Measurements from ENCODE around the gene INPP5B. TPM values are rescaled to one million over a fixed set of nuclear protein-coding genes. Genes with fewer than 3 reads are reported as not detected.

Gene INPP5B
- total RNA-seq, 1 experiment from 2014 or later: 18.8 TPM

DNA sequence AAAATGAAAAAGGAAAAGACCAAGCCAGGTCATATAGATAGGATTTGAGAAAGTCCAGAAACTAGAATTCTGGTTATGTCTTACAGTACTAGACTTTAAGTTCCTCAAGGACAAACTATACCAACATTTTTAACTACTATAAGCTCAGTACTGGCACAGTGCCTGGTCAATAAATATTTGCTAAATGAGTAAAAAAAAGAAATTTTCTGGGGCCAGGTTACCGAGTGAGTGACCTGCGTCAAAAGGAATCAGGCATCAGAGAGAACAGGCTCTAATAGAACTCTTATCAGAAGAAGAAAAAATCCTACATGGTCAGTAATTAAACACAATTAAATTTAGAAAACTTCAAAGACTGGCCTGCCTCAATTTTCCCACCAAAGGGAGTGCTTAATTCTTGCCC lies 115.0 kb downstream of the INPP5B start:
- H3K27me3 Mint-ChIP-seq (ENCODE audit: insufficient read depth, unreplicated experiment): no peaks in the 10 kb centered on the region
- no peak for DNase-seq
- no peaks in the 10 kb centered on the region for H3K4me1 Mint-ChIP-seq (ENCODE audit: low read depth, unreplicated experiment)
- H3K9me3 Mint-ChIP-seq (ENCODE audit: unreplicated experiment): no peaks in the 10 kb centered on the region
- no peaks in the 10 kb centered on the region for H3K9me3 ChIP-seq
- H3K4me3 ChIP-seq (ENCODE audit: low read depth, low read length): no peak overlapping the region
- peaks cover 23% of the 10 kb centered on the region for H3K36me3 Mint-ChIP-seq (ENCODE audit: insufficient read depth, unreplicated experiment)
- intact Hi-C loops (cut with micrococcal nuclease; ENCODE audit: unreplicated experiment): no loop called here
- no peak overlapping the region for H3K27ac Mint-ChIP-seq (ENCODE audit: unreplicated experiment)
- H3K4me3 Mint-ChIP-seq (ENCODE audit: unreplicated experiment): no peak overlapping the region
- no peaks in the 10 kb centered on the region for H3K27me3 ChIP-seq (replicated peaks; ENCODE audit: control insufficient read depth, insufficient read depth, low read length)
- no peaks in the 10 kb centered on the region for H3K36me3 ChIP-seq (ENCODE audit: control insufficient read depth, insufficient read depth, low read length)
- ChIA-PET POLR2A (no interaction called here), CTCF (no interaction called here)
- no TSS peak for BruUV-seq (replicated peaks)
- no peaks in the 10 kb centered on the region for H3K4me1 ChIP-seq
- TF ChIP-seq, protein P1, sequence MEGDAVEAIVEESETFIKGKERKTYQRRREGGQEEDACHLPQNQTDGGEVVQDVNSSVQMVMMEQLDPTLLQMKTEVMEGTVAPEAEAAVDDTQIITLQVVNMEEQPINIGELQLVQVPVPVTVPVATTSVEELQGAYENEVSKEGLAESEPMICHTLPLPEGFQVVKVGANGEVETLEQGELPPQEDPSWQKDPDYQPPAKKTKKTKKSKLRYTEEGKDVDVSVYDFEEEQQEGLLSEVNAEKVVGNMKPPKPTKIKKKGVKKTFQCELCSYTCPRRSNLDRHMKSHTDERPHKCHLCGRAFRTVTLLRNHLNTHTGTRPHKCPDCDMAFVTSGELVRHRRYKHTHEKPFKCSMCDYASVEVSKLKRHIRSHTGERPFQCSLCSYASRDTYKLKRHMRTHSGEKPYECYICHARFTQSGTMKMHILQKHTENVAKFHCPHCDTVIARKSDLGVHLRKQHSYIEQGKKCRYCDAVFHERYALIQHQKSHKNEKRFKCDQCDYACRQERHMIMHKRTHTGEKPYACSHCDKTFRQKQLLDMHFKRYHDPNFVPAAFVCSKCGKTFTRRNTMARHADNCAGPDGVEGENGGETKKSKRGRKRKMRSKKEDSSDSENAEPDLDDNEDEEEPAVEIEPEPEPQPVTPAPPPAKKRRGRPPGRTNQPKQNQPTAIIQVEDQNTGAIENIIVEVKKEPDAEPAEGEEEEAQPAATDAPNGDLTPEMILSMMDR (IDR thresholded peaks at IDR 0.05; ENCODE audit: insufficient read depth in 1 of 2, low read depth in 1 of 2, low read length in 1 of 2, severe bottlenecking in 1 of 2, unreplicated experiment in 1 of 2): no peak

DNA sequence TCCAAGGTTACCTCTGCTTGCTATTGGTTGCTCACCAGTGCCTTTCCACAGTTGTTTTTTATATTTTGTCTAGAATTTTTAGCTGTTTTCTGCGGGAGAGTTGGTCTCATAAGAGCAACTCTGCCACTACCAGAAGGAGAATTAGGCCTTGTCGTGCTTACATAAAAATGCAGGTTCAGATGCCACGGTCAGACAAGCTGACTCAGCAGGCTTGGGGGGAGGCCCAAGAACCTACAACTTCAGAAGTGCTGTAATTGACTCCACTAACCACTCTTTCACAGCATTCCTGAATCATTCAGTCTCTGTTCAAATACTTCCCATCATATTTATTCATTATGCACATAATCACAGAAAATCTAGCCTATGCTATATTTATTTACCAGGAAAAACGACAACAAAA lies 115.7 kb downstream of the INPP5B start:
- TF ChIP-seq, protein P1 (IDR thresholded peaks at IDR 0.05; ENCODE audit: insufficient read depth in 1 of 2, low read depth in 1 of 2, low read length in 1 of 2, severe bottlenecking in 1 of 2, unreplicated experiment in 1 of 2): no peak
- H3K4me1 ChIP-seq: no peaks in the 10 kb centered on the region
- POLR2A ChIA-PET: no interaction called here
- Mint-ChIP-seq H3K4me1 (ENCODE audit: low read depth, unreplicated experiment) (no peaks in the 10 kb centered on the region), H3K27ac (ENCODE audit: unreplicated experiment) (no peak overlapping the region), H3K27me3 (ENCODE audit: insufficient read depth, unreplicated experiment) (no peaks in the 10 kb centered on the region), H3K4me3 (ENCODE audit: unreplicated experiment) (no peak overlapping the region), H3K36me3 (ENCODE audit: insufficient read depth, unreplicated experiment) (peaks cover 19% of the 10 kb centered on the region), H3K9me3 (ENCODE audit: unreplicated experiment) (no peaks in the 10 kb centered on the region)
- DNase-seq: no peak
- no peak overlapping the region for H3K4me3 ChIP-seq (ENCODE audit: low read depth, low read length)
- H3K9me3 ChIP-seq: no peaks in the 10 kb centered on the region
- CTCF ChIA-PET: interaction anchor here (0.7 kb wide), 1 partner anchor 36 kb away, joined by 5 read pairs; no protein-coding TSS in a partner anchor
- H3K36me3 ChIP-seq (ENCODE audit: control insufficient read depth, insufficient read depth, low read length): no peaks in the 10 kb centered on the region
- intact Hi-C loops (cut with micrococcal nuclease; ENCODE audit: unreplicated experiment): no loop called here
- H3K27me3 ChIP-seq (replicated peaks; ENCODE audit: control insufficient read depth, insufficient read depth, low read length): no peaks in the 10 kb centered on the region
- BruUV-seq (replicated peaks): no TSS peak

GRCh38 chr1:37828410-37829074 lies 118.3 kb downstream of the INPP5B start:
- no peaks in the 10 kb centered on the region for H3K36me3 ChIP-seq (ENCODE audit: control insufficient read depth, insufficient read depth, low read length)
- no peaks in the 10 kb centered on the region for H3K27me3 Mint-ChIP-seq (ENCODE audit: insufficient read depth, unreplicated experiment)
- H3K4me3 ChIP-seq (ENCODE audit: low read depth, low read length): no peak overlapping the region
- intact Hi-C loops (cut with micrococcal nuclease; ENCODE audit: unreplicated experiment): no loop called here
- no peaks in the 10 kb centered on the region for H3K9me3 Mint-ChIP-seq (ENCODE audit: unreplicated experiment)
- H3K4me1 Mint-ChIP-seq (ENCODE audit: low read depth, unreplicated experiment): no peaks in the 10 kb centered on the region
- no peak for DNase-seq
- TF ChIP-seq, protein P1 (IDR thresholded peaks at IDR 0.05; ENCODE audit: insufficient read depth in 1 of 2, low read depth in 1 of 2, low read length in 1 of 2, severe bottlenecking in 1 of 2, unreplicated experiment in 1 of 2): no peak
- H3K4me1 ChIP-seq: no peaks in the 10 kb centered on the region
- ChIA-PET CTCF (no interaction called here), POLR2A (no interaction called here)
- H3K36me3 Mint-ChIP-seq (ENCODE audit: insufficient read depth, unreplicated experiment): peaks cover 6% of the 10 kb centered on the region
- H3K27ac Mint-ChIP-seq (ENCODE audit: unreplicated experiment): no peak overlapping the region
- no peaks in the 10 kb centered on the region for H3K9me3 ChIP-seq
- H3K27me3 ChIP-seq (replicated peaks; ENCODE audit: control insufficient read depth, insufficient read depth, low read length): no peaks in the 10 kb centered on the region
- H3K4me3 Mint-ChIP-seq (ENCODE audit: unreplicated experiment): no peak overlapping the region
- BruUV-seq (replicated peaks): no TSS peak
